Keratinocyte (primary cell): ENCODE measurements around the gene DNAJB6.

ENCODE experiments used
- CTCF ChIP-seq, 3 experiments: IDR thresholded peaks in 1 of 3; conservative IDR thresholded peaks in 1 of 3; optimal IDR thresholded peaks in 1 of 3; 2 replicates in 2 of 3; 3 replicates in 1 of 3; pipeline versions ENCODE3 to v1.5.1; 2011; ENCODE audit warnings: low read length in 3 of 3, mild to moderate bottlenecking in 3 of 3, moderate library complexity in 2 of 3, control low read depth in 1 of 3, inconsistent platforms in 1 of 3; ENCODE audit not compliant: insufficient read depth in 2 of 3; ENCODE audit errors: extremely low read depth in 1 of 3
- EZH2 ChIP-seq: IDR thresholded peaks from one replicate; pipeline ENCODE4 v1.6.1; 2012; ENCODE audit warnings: inconsistent platforms, mild to moderate bottlenecking, low read length, moderate library complexity

GRCh38 chr7:157348548-157348947 is 11.7 kb downstream of the DNAJB6 start:
- TF ChIP-seq CTCF (optimal IDR thresholded peaks at IDR 0.05 in 1 of 3, IDR thresholded peaks at IDR 0.05 in 1 of 3, conservative IDR thresholded peaks at IDR 0.05 in 1 of 3; ENCODE audit: extremely low read depth in 1 of 3, insufficient read depth in 2 of 3, low read length in 3 of 3): no peak
- no peak for TF ChIP-seq EZH2
